HG03097 (cell line): ENCODE data around the gene RNF38.
"Not testable (repeated sequence)": the region's sequence is repeated elsewhere in the genome, so short reads cannot be mapped to it uniquely, and the experiment has no call there.

ENCODE experiments used
- ATAC-seq: cut with Tn5 transposase; IDR thresholded peaks from one replicate; pipeline ENCODE4 v1.9.1; 2021; ENCODE audit not compliant: unreplicated experiment, low FRiP score

Gene RNF38

DNA sequence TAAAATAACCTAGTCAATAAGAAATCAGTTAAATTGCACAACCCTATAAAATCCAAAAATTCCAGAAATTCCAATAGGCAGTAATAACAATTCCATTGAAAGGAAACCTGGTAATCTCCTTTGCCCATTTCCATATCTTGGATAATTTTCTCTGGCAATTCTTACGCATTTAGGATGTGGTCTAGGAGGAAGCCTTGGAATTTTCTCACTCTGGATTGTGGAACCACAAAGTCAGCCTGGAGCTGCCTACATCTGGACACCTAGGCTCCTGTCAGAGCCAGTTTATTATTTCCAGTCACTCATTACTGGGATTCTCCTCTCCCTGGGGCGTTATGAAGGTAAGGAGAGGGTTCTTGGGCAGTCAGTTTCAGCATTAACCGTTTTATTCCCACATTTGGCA, 101.5 kb downstream of the RNF38 start:
- no peak for ATAC-seq

DNA sequence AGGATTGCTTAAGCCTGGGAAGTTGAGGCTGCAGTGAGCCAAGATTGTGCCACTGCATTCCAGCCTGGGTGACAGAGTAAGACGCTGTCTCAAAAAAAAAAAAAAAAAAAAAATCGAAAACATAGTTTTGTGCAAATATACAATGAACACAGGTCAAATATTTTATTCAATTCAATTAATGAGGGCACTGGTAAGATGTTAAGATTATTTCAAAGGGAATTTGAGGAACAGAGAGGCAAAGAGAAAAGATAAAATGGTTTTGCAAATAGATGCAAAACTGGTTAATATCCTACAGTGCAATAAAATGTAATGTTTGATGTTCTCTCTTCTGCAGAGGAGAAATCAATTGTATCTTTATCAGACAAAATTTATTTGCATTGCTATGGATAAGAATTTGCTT, 102.3 kb downstream of the RNF38 start:
- no peak for ATAC-seq

DNA sequence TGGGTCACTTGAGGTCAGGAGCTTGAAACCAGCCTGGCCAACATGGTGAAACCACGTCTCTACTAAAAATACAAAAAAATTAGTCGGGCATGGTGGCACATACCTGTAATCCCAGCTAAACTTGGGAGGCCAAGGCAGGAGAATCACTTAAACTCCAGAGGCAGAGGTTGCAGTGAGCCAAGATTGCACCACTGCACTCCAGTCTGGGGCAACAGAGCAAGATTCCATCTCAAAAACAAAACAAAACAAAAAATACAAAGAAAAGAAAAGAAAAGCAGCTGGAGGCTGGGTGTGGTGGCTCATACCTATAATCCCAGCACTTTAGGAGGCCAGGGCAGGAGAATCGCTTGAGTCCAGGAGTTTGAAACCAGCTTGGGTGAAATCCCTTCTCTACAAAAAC, 105.1 kb downstream of the RNF38 start:
- ATAC-seq, result not testable (repeated sequence)

DNA sequence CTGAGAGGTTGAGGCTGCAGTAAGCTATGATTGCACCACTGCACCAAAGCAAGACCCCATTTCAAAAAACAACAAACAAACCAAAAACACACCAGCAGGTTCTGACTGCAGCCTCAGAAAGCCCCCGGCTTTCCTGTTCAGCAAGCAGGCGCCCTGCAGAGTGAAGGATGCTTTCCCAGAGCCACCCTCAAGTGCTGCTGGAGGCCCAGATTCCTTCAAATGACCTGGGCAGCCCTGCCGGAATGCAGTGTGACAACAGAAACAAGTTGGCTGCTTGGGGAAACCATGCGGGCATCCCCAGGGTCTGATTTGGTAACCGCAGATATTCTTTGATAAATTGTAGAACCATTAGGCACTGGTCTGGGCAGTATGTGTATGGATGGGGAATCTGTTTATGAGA, 106.2 kb downstream of the RNF38 start:
- ATAC-seq, result no peak

DNA sequence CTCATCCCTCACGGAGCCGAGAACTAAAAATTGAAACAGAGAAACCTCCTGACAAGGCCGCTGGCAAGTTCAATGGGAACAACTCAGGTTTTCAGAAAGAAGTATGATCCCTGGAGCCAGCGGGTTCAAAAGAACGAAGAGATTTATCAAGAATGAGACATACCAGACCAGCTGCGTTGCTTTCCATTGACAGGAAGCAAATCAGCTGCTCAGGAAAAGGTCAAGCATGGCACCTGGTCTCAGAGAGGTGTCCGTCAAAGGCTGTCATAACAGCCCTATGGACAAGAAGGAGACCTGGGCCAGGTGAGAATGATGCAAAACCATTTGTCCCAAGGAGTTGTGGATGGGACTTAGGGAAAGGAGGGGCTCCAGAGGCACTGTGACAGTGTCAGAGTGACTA, 106.9 kb downstream of the RNF38 start:
- no peak for ATAC-seq

DNA sequence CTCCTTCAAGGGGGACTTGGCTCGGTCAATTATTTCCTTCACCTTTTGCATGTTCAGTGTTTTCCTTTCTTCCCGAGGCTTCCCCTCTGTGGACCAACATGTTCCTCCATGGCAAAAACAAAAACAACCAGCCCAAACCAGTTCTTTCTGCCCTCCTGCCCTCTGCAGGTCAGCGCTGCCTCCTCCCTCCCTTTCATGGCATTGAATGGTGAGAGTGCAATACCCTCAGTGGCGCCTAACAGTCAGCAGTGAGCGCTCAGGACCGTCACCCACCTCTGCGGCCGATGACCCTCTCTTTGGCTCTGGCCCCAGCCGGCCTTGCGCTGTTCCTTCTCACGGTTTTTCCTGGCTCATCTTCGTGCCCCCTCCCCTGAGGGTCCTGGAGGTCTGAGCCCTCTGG, 107.4 kb downstream of the RNF38 start:
- no peak for ATAC-seq

DNA sequence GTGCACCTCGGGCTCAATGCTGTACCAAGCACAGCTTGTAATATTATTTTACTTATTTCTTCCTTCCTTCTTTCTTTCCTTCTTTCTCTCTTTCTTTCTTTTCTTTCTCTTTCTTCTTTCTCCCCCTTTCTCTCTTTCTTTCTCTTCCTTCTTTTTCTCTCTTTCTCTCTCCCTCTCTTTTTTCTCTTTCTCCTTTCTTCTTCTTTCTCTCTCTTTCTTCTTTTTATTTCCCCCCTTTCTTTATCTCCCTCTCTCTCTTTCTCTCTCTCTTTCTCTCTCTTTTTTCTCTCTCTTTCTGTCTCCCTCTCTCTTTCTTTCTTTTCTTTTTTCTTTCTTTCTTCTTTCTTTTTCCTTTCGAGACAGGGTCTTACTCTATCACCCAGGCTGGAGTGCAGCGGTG, 109.1 kb downstream of the RNF38 start:
- no peak for ATAC-seq

DNA sequence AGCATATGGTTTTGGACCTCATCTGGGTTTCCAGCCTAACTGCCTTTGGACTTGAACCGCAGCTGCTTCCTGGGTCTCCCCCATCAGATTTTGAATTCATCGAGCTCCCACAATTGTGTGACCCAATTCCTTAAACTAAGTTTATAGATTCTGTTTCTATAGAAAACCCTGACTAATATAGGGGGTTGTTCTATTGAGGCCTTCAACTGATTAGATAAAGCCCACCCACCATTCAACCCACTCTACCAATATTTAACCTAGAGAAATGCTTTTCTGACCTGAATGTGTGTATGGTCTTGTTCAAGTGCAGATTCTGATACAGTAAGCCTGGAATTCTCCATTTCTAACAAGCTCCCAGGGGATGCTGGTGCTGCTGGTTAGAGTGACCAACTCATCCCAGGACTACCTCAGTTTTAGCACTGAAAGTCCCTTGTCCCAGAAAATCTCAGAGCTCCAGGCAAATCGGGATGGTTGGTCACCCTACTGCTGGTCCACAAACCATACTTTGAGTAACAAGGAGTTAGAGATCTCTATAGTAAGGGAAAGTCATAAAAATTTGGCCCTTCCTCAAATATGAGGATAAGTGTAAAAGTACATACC, 110.1 kb downstream of the RNF38 start:
- ATAC-seq, result no peak

DNA sequence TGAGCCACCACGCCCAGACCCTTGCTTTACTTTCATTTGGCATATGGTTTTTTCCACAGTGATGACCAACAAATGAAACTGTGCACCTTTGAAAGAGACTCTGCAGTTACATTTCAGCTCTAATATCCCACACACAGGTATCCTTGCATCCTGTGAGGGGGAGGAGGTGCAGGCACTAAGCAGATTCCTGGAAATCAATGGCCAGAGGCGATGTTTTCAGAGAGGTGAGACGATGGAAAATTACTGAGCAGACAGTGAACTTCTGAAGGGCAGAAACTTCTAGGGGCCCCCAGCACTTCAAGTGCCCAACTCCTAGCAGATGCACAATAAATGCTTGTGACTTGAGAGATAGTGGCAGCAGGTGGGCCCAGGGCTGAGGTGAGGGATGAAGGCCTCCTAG, 112.0 kb downstream of the RNF38 start:
- ATAC-seq, result no peak
